Prostate gland (tissue), 2 donors: ENCODE measurements around the gene SHROOM3. TPM values are rescaled to one million over a fixed set of nuclear protein-coding genes. Genes with fewer than 3 reads are reported as not detected.

Experiments used
- DNase-seq: peaks from one replicate; pipeline ENCODE4 v3.0.0-alpha.2; 2019; ENCODE audit warnings: low spot score
- H3K27ac ChIP-seq, 2 donors: fragments of 200-600 bp; sonication (generic); 2 replicates each; pipeline ENCODE4 v1.5.1; 2017 to 2019
- H3K27me3 ChIP-seq: fragments of 200-600 bp; sonication (generic); replicated peaks from 2 replicates; pipeline ENCODE4 v1.5.1; 2019; ENCODE audit not compliant: insufficient read depth
- H3K36me3 ChIP-seq, 2 donors: fragments of 200-600 bp; sonication (generic); 1 replicate in 1 of 2; 2 replicates in 1 of 2; pipeline versions ENCODE4 v1.5.1 to v1.8.1; 2017 to 2019
- H3K4me1 ChIP-seq: fragments of 200-600 bp; sonication (generic); replicated peaks from 2 replicates; pipeline ENCODE4 v1.5.1; 2019
- H3K4me3 ChIP-seq, 2 donors: fragments of 200-600 bp; sonication (generic); 2 replicates each; pipeline ENCODE4 v1.5.1; 2017 to 2019
- H3K9me3 ChIP-seq: fragments of 200-600 bp; sonication (generic); 2 replicates; pipeline ENCODE4 v1.5.1; 2017
- CTCF ChIP-seq, 4 experiments: fragments of 200-600 bp in 2 of 4; fragments of 450-650 bp in 2 of 4; sonication (generic) in 2 of 4; IDR thresholded peaks; 1 replicate in 3 of 4; 2 replicates in 1 of 4; pipeline ENCODE4 v1.5.1; 2016 to 2019; ENCODE audit warnings: antibody characterized with exemption in 4 of 4, mild to moderate bottlenecking in 2 of 4, moderate library complexity in 2 of 4
- POLR2A ChIP-seq: fragments of 450-650 bp; IDR thresholded peaks from one replicate; pipeline ENCODE4 v1.6.1; 2016; ENCODE audit warnings: antibody characterized with exemption, mild to moderate bottlenecking
- POLR2AphosphoS5 ChIP-seq: sonication (generic); formaldehyde crosslinking; IDR thresholded peaks from one replicate; pipeline ENCODE4 v1.6.1; 2017; ENCODE audit warnings: antibody characterized with exemption
- WGBS: methylation state at CpG from one replicate; pipeline ENCODE4 v1.1.5; 2018; 5-methylcytosine and 5-hydroxymethylcytosine counted together
- intact Hi-C: fragments of 100-400 bp; cut with DNase I; formaldehyde crosslinking; loops from one replicate; pipeline ENCODE4 v1.14.2; 2022
- total RNA-seq, 2 donors: library from RNA; depleted of rRNA; stranded (reverse); fragments of >200 nt; gene quantifications; one replicate each; pipeline ENCODE4 v1.1.0, GENCODE V29; 2016

SHROOM3 gene
- total RNA-seq, 2 donors from 2014 or later = 107 to 137 TPM

GRCh38 chr4:76804096-76804495 is 369.1 kb downstream of the SHROOM3 start:
- DNase-seq = no peak
- WGBS = 58% methylated on average over 5 of the region's 5 CpGs
- no peak overlapping the region for H3K27ac ChIP-seq

GRCh38 chr4:76806346-76806745 is 371.3 kb downstream of the SHROOM3 start:
- no peak for DNase-seq
- H3K36me3 ChIP-seq = no peaks in the 10 kb centered on the region
- H3K4me3 ChIP-seq = no peak overlapping the region
- no peaks in the 10 kb centered on the region for H3K27me3 ChIP-seq
- intact Hi-C loops = no loop called here
- 81% methylated on average over 3 of the region's 3 CpGs for WGBS
- no peaks in the 10 kb centered on the region for H3K4me1 ChIP-seq
- TF ChIP-seq POLR2AphosphoS5 = no peak
- TF ChIP-seq CTCF (IDR thresholded peaks at IDR 0.05) = no peak
- TF ChIP-seq POLR2A = no peak
- no peak overlapping the region for H3K27ac ChIP-seq
- no peaks in the 10 kb centered on the region for H3K9me3 ChIP-seq

More at GRCh38 chr4:76804096-76804495, 369.1 kb downstream of the SHROOM3 start:
- Histone ChIP-seq H3K4me1 (no peaks in the 10 kb centered on the region), H3K27me3 (no peaks in the 10 kb centered on the region), H3K36me3 (no peaks in the 10 kb centered on the region), H3K9me3 (no peaks in the 10 kb centered on the region), H3K4me3 (no peak overlapping the region)
- intact Hi-C loops = no loop called here
- TF ChIP-seq POLR2AphosphoS5 (no peak), CTCF (IDR thresholded peaks at IDR 0.05) (no peak), POLR2A (no peak)

- TF ChIP-seq POLR2A (no peak), CTCF (IDR thresholded peaks at IDR 0.05) (no peak), POLR2AphosphoS5 (no peak)
- Histone ChIP-seq H3K9me3 (no peaks in the 10 kb centered on the region), H3K4me3 (no peak overlapping the region), H3K36me3 (no peaks in the 10 kb centered on the region), H3K27ac (no peak overlapping the region), H3K27me3 (no peaks in the 10 kb centered on the region), H3K4me1 (no peaks in the 10 kb centered on the region)
- intact Hi-C loops = no loop called here
- WGBS = 95% methylated on average over 1 of the region's 1 CpG
- DNase-seq = no peak
Observed at GRCh38 chr4:76806757-76807156, 371.7 kb downstream of the SHROOM3 start.

GRCh38 chr4:76809594-76810305 is 374.7 kb downstream of the SHROOM3 start:
- DNase-seq = no peak
- Histone ChIP-seq H3K4me3 (no peak overlapping the region), H3K27me3 (no peaks in the 10 kb centered on the region), H3K36me3 (no peaks in the 10 kb centered on the region), H3K9me3 (no peaks in the 10 kb centered on the region), H3K27ac (no peak overlapping the region), H3K4me1 (no peaks in the 10 kb centered on the region)
- TF ChIP-seq CTCF (IDR thresholded peaks at IDR 0.05) (no peak), POLR2A (no peak), POLR2AphosphoS5 (no peak)
- intact Hi-C loops = no loop called here
- WGBS = 72% methylated on average over 10 of the region's 10 CpGs
